H1 (cell line): ENCODE data around the gene CKMT1B. TPM values are rescaled to one million over a fixed set of nuclear protein-coding genes. Genes with fewer than 3 reads are reported as not detected.
"Not testable (repeated sequence)": the region's sequence is repeated elsewhere in the genome, so short reads cannot be mapped to it uniquely, and the experiment has no call there.

Source experiments
- CTCF ChIA-PET: fragments of 300-600 bp; sonication (Branson Sonifier 250); formaldehyde crosslinking; loops from one replicate; lab custom pipeline; 2021; ENCODE audit not compliant: partially characterized antibody; lab: Charles Lee
- POLR2A ChIA-PET: fragments of 300-600 bp; sonication (Branson Sonifier 250); formaldehyde crosslinking; loops from one replicate; lab custom pipeline; 2021; ENCODE audit warnings: inconsistent platforms; ENCODE audit not compliant: partially characterized antibody; lab: Charles Lee
- DNase-seq, 2 experiments: peaks; one replicate each; pipeline versions ENCODE4 v3.0.0 to v3.0.0-alpha.2; 2010 to 2022; ENCODE audit warnings: low spot score in 2 of 2, low read depth in 1 of 2, mixed read lengths in 1 of 2
- FAIRE-seq: peaks from 2 replicates; lab custom pipeline; 2011; peaks lifted over from hg19 to GRCh38; lab: Jason Lieb, UNC
- H2AFZ ChIP-seq: 2 replicates; pipeline ENCODE4 v1.8.1; 2012; ENCODE audit warnings: low read length, inconsistent platforms
- H2AK5ac ChIP-seq: 2 replicates; pipeline ENCODE4 v1.6.1; 2013; ENCODE audit warnings: low read depth, low read length
- H2BK120ac ChIP-seq: replicated peaks from 2 replicates; pipeline ENCODE3; 2013; ENCODE audit warnings: low read depth, low read length, inconsistent platforms
- H2BK12ac ChIP-seq: 2 replicates; pipeline ENCODE4 v1.6.1; 2013; ENCODE audit warnings: low read depth, low read length
- H2BK15ac ChIP-seq: 2 replicates; pipeline ENCODE4 v1.6.1; 2013; ENCODE audit warnings: low read length
- H2BK20ac ChIP-seq: 2 replicates; pipeline ENCODE4 v1.6.1; 2013; ENCODE audit warnings: low read length
- H2BK5ac ChIP-seq: 2 replicates; pipeline ENCODE4 v1.6.1; 2013; ENCODE audit warnings: low read depth, low read length
- H3K14ac ChIP-seq: 2 replicates; pipeline ENCODE4 v1.6.1; 2013; ENCODE audit warnings: inconsistent platforms; ENCODE audit not compliant: insufficient read length
- H3K18ac ChIP-seq: 2 replicates; pipeline ENCODE4 v1.6.1; 2013; ENCODE audit warnings: low read length; ENCODE audit errors: extremely low read depth
- H3K23ac ChIP-seq: 2 replicates; pipeline ENCODE4 v1.6.1; 2013; ENCODE audit warnings: inconsistent platforms; ENCODE audit not compliant: insufficient read length
- H3K23me2 ChIP-seq: 2 replicates; pipeline ENCODE4 v1.6.1; 2013; ENCODE audit warnings: low read depth, low read length
- H3K27ac ChIP-seq: 2 replicates; pipeline ENCODE4 v1.6.1; 2011; ENCODE audit warnings: low read depth, low read length, inconsistent platforms
- H3K27me3 ChIP-seq, 4 experiments: replicated peaks in 1 of 4; 1 replicate in 1 of 4; 2 replicates in 3 of 4; pipeline versions ENCODE4 v1.6.1 to v1.8.1; 2011 to 2013; ENCODE audit warnings: low read length in 3 of 4, mild to moderate bottlenecking in 3 of 4, inconsistent platforms in 2 of 4, mixed read lengths in 2 of 4, moderate library complexity in 1 of 4; ENCODE audit not compliant: control insufficient read depth in 3 of 4, insufficient read depth in 3 of 4; ENCODE audit errors: extremely low read depth in 1 of 4
- H3K36me3 ChIP-seq, 4 experiments: 2 replicates each; pipeline versions ENCODE4 v1.6.1 to v1.8.1; 2011 to 2013; ENCODE audit warnings: mild to moderate bottlenecking in 4 of 4, low read length in 3 of 4, moderate library complexity in 2 of 4, control low read depth in 1 of 4, inconsistent platforms in 1 of 4; ENCODE audit not compliant: insufficient read depth in 4 of 4, control insufficient read depth in 2 of 4
- H3K4ac ChIP-seq: replicated peaks from 2 replicates; pipeline ENCODE3; 2013; ENCODE audit warnings: low read length, low read depth, mixed read lengths, inconsistent platforms; ENCODE audit not compliant: insufficient read length
- H3K4me1 ChIP-seq, 4 experiments: replicated peaks in 1 of 4; 1 replicate in 1 of 4; 2 replicates in 3 of 4; pipeline versions ENCODE4 v1.6.1 to v1.8.1; 2011 to 2013; ENCODE audit warnings: low read length in 3 of 4, inconsistent platforms in 2 of 4, mixed read lengths in 1 of 4; ENCODE audit not compliant: insufficient read depth in 4 of 4, control insufficient read depth in 3 of 4
- H3K4me2 ChIP-seq, 2 experiments: 2 replicates each; pipeline versions ENCODE4 v1.6.1 to v1.8.1; 2011 to 2013; ENCODE audit warnings: low read depth in 2 of 2, low read length in 2 of 2, control low read depth in 1 of 2, inconsistent platforms in 1 of 2, mild to moderate bottlenecking in 1 of 2; ENCODE audit not compliant: insufficient read depth in 1 of 2
- H3K4me3 ChIP-seq, 4 experiments: fragments of 200-600, 300-600 bp in 1 of 4; sonication (generic), shearing (Covaris generic), sonication (Bioruptor Twin) in 1 of 4; 2 replicates each; pipeline versions ENCODE4 v1.5.1 to v1.8.1; 2011 to 2016; ENCODE audit warnings: low read length in 4 of 4, low read depth in 3 of 4, control low read depth in 2 of 4, inconsistent platforms in 2 of 4, mild to moderate bottlenecking in 2 of 4, mixed read lengths in 1 of 4, moderate library complexity in 1 of 4; ENCODE audit not compliant: insufficient read depth in 2 of 4; ENCODE audit errors: extremely low read depth in 1 of 4
- H3K56ac ChIP-seq: replicated peaks from 2 replicates; pipeline ENCODE3; 2013; ENCODE audit warnings: low read depth, mild to moderate bottlenecking, mixed read lengths, low read length, inconsistent platforms; ENCODE audit not compliant: insufficient read length
- H3K79me1 ChIP-seq: 2 replicates; pipeline ENCODE4 v1.6.1; 2013; ENCODE audit warnings: low read depth, low read length, control low read depth
- H3K79me2 ChIP-seq, 2 experiments: 2 replicates each; pipeline versions ENCODE4 v1.6.1 to v1.8.1; 2012 to 2013; ENCODE audit warnings: low read length in 2 of 2, mild to moderate bottlenecking in 2 of 2, inconsistent platforms in 1 of 2; ENCODE audit not compliant: insufficient read depth in 2 of 2, control insufficient read depth in 1 of 2
- H3K9ac ChIP-seq, 4 experiments: replicated peaks in 1 of 4; 1 replicate in 1 of 4; 2 replicates in 3 of 4; pipeline versions ENCODE4 v1.6.1 to v1.8.1; 2011 to 2013; ENCODE audit warnings: low read depth in 3 of 4, low read length in 3 of 4, control low read depth in 2 of 4, mild to moderate bottlenecking in 2 of 4, moderate library complexity in 2 of 4, inconsistent platforms in 1 of 4; ENCODE audit errors: extremely low read depth in 1 of 4
- H3K9me3 ChIP-seq, 2 experiments: 2 replicates each; pipeline versions ENCODE4 v1.6.1 to v1.8.1; 2012 to 2013; ENCODE audit warnings: mild to moderate bottlenecking in 2 of 2, moderate library complexity in 2 of 2, control low read depth in 1 of 2, inconsistent platforms in 1 of 2, low read depth in 1 of 2, low read length in 1 of 2, mixed read lengths in 1 of 2; ENCODE audit not compliant: insufficient read depth in 2 of 2
- H4K20me1 ChIP-seq, 2 experiments: replicated peaks in 1 of 2; 2 replicates each; pipeline versions ENCODE3 to v1.8.1; 2011 to 2013; ENCODE audit warnings: inconsistent platforms in 2 of 2, low read length in 2 of 2, mild to moderate bottlenecking in 1 of 2; ENCODE audit not compliant: insufficient read depth in 2 of 2, control insufficient read depth in 1 of 2
- H4K5ac ChIP-seq: 2 replicates; pipeline ENCODE4 v1.6.1; 2013; ENCODE audit warnings: low read length, low read depth, mixed read lengths, inconsistent platforms; ENCODE audit not compliant: insufficient read length
- H4K8ac ChIP-seq: 2 replicates; pipeline ENCODE4 v1.8.0; 2013; ENCODE audit warnings: mild to moderate bottlenecking, moderate library complexity, low read length, inconsistent platforms; ENCODE audit not compliant: insufficient read depth; ENCODE audit errors: extremely low read depth
- H4K91ac ChIP-seq: replicated peaks from 2 replicates; pipeline ENCODE3; 2013; ENCODE audit warnings: low read length, mixed read lengths, inconsistent platforms; ENCODE audit not compliant: insufficient read length
- WGBS, 2 experiments: shearing (Covaris generic) in 1 of 2; methylation state at CpG; one replicate each; pipeline versions ENCODE4 v1.1.6 to v1.1.7; 2013 to 2015; ENCODE audit warnings: low lambda C conversion rate in 2 of 2, mixed read lengths in 2 of 2, inconsistent platforms in 1 of 2, low coverage in 1 of 2, missing lambda C conversion rate in 1 of 2; ENCODE audit not compliant: insufficient replicate concordance in 2 of 2, insufficient coverage in 1 of 2, insufficient read length in 1 of 2; ENCODE audit errors: extremely low coverage in 1 of 2, missing lambda C conversion rate in 1 of 2; 5-methylcytosine and 5-hydroxymethylcytosine counted together
- polyA plus RNA-seq, 7 experiments: library from polyadenylated mRNA; depleted of rRNA in 3 of 7; stranded (reverse) in 5 of 7; unstranded in 2 of 7; fragments of >200 nt in 5 of 7; fragments of 200-250 nt in 2 of 7; gene quantifications; 1 replicate in 5 of 7; 2 replicates in 1 of 7; 4 replicates in 1 of 7; pipeline versions ENCODE4 v1.2.1 to v1.2.3, GENCODE V29; 2011 to 2013; ENCODE audit warnings: missing spikeins in 2 of 7, mixed read lengths in 2 of 7
- total RNA-seq: library from RNA; stranded (reverse); fragmentation: NEBNext Ultra II Directional; extraction: Animal tissue kit (Norgen Biotek cat#: 25700); gene quantifications from 2 replicates; pipeline ENCODE4 v1.2.1, GENCODE V29; 2021

The CKMT1B gene
- total and polyA plus RNA-seq, 2 of the 8 experiments (the other 6 are each of a cell fraction or from before 2014, with no cell fraction given), result 27.1 to 91.3 TPM

- H4K91ac ChIP-seq, H2BK20ac ChIP-seq, H2BK120ac ChIP-seq, H3K14ac ChIP-seq, H2AFZ ChIP-seq, H3K79me1 ChIP-seq, H3K56ac ChIP-seq, H2BK15ac ChIP-seq, H3K4me3 ChIP-seq, H3K18ac ChIP-seq, H2BK5ac ChIP-seq, H3K23me2 ChIP-seq, H3K27me3 ChIP-seq, H2AK5ac ChIP-seq, H4K8ac ChIP-seq, DNase-seq, H3K79me2 ChIP-seq, H3K27ac ChIP-seq, H3K9ac ChIP-seq, H4K5ac ChIP-seq, FAIRE-seq, H2BK12ac ChIP-seq, H3K4me2 ChIP-seq, H3K4me1 ChIP-seq, H4K20me1 ChIP-seq, H3K36me3 ChIP-seq, POLR2A ChIA-PET, CTCF ChIA-PET, H3K9me3 ChIP-seq, H3K4ac ChIP-seq, H3K23ac ChIP-seq: not testable (repeated sequence)
- no CpG with 5 or more reads among the region's 2 CpGs for WGBS, 2 experiments
Observed at GRCh38 chr15:43618700-43619099, 24.9 kb downstream of the CKMT1B start, which contains the start of gene STRC. TSS of gene STRC (minus strand) at chr15:43618800. CDS start at chr15:43618722, 78 bp downstream.

- H3K9ac ChIP-seq, H3K4me2 ChIP-seq, H3K4me3 ChIP-seq, POLR2A ChIA-PET, H3K79me2 ChIP-seq, CTCF ChIA-PET, H2BK5ac ChIP-seq, H3K27ac ChIP-seq, H3K27me3 ChIP-seq, H3K18ac ChIP-seq, H3K79me1 ChIP-seq, H3K56ac ChIP-seq, H4K91ac ChIP-seq, H2BK120ac ChIP-seq, H2BK12ac ChIP-seq, H3K4me1 ChIP-seq, H4K5ac ChIP-seq, H2BK15ac ChIP-seq, H3K36me3 ChIP-seq, FAIRE-seq, H3K14ac ChIP-seq, DNase-seq, H2BK20ac ChIP-seq, H4K20me1 ChIP-seq, H3K4ac ChIP-seq, H3K9me3 ChIP-seq, H4K8ac ChIP-seq, H3K23ac ChIP-seq, H2AK5ac ChIP-seq, H2AFZ ChIP-seq, H3K23me2 ChIP-seq: not testable (repeated sequence)
- 83% methylated on average over 2 of the region's 7 CpGs; no CpG with 5 or more reads in 1 of the 2 experiments for WGBS, 2 experiments
Observed at GRCh38 chr15:43622068-43622799, 28.4 kb downstream of the CKMT1B start.
